ENCODE measurements around the gene TWF1.
"Not testable (repeated sequence)": the region's sequence is repeated elsewhere in the genome, so short reads cannot be mapped to it uniquely, and the experiment has no call there.

Gene TWF1

DNA sequence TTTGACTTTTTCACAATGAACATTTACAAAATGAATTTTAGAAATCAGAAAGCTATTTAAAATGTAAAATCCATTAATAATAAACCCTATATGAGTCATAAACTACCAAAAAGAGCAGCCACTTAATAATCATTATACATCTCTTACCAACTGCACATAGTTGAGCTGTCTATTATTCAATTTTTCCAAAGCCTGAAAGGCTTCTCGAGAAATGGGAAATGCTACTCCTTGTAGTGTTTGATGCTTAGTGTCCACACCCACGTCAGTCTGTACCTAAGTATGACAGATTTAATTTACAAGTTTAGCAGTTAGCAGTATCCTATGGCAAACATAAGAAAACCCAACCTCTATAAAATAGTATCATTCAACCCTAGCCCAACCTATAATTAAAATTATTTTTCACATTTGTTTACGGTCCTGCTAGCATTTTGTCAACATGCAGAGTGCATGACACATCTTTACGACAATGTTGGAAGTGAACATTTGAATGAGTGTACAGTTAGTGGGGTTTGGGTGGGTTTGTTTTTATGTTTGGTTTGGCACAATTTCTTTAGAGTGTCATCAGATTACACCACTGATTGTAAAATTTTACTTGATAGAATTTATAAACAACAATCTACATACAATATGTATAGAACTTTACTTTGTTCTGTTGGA, 8.4 kb downstream of the TWF1 start:
- no peak for DNase-seq

- no peak for DNase-seq
Measured at GRCh38 chr12:43795716-43796280, 10.3 kb downstream of the TWF1 start.

- peak; percentile 40 for DNase-seq
Measured at GRCh38 chr12:43789941-43790340, 16.2 kb downstream of the TWF1 start.

GRCh38 chr12:43786899-43787693, 19.0 kb downstream of the TWF1 start:
- DNase-seq = no peak

GRCh38 chr12:43776498-43776897, 29.6 kb downstream of the TWF1 start:
- no peak for DNase-seq

DNA sequence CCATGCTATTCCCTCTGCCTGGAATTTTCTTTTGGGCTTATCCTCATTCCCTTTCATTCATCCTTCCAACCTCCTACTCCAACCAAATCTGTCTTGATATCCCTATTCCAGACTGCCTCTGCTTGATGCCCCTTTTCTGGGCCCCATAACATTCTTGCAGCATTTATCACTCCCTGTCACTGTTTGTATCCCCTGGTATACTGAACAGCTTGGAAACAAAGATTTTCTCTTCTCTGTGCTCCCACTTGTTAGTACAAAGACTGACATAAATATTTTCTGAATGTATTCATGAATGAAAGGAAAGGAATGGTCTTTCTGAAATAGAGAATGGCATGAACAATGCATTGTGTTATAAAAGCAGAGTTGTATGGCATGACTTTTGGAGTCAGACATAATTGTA, 39.8 kb downstream of the TWF1 start:
- DNase-seq = no peak

DNA sequence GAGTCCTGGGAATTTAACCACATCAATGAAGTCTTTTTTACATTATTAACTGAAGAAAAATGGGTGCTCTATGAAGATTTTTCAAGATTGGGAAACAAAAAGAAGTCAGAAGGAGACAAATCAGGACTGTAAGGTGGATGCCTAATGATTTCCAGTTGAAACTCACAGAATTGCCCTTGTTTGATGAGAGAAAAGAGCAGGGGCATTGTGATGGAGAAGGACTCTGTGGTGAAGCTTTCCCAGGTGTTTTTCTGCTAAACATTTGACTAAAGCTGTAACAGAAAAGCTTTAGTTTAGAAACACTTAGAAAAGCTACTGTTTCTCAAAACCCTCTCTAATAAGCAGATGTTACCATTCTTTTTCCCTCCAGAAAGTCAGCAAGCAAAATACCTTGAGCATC, 41.6 kb downstream of the TWF1 start:
- no peak for DNase-seq

DNA sequence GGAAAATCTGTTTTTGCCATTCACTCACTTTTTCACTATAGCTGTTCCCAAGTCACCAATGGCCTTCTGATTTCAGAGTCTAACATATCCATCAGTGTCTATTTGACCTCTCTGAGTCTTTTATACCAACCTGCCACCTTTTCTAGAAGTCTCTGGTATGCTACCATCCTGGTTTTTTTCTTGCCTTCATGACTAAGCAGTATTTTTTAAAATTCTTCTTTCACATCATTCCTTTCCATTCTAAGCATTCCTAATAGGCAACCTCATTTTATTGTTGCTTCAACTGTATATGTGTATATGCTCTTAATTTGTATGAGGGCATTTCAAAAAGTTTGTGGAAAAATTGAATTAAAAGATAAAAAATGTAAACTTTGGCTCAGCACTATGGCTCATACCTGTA, 42.3 kb downstream of the TWF1 start:
- DNase-seq = no peak

DNA sequence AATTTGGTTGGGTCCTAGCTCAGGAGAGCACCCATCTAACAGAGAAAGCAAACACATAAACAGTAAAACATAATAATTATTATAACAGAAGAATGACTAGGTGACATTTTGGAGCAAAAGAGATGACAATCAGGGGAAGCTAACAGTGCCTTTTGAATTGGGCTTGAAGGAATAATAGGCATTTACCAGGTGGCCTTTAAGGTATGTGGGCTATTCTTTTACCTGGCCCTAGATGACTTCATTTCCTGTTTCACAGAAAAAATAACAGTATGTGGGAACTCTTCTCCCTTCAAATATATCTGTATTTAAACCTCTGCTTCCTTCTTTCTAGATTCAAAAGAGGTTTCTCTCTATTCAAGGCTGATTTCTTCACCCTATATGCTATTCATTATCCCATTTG, 43.5 kb downstream of the TWF1 start:
- no peak for DNase-seq

DNA sequence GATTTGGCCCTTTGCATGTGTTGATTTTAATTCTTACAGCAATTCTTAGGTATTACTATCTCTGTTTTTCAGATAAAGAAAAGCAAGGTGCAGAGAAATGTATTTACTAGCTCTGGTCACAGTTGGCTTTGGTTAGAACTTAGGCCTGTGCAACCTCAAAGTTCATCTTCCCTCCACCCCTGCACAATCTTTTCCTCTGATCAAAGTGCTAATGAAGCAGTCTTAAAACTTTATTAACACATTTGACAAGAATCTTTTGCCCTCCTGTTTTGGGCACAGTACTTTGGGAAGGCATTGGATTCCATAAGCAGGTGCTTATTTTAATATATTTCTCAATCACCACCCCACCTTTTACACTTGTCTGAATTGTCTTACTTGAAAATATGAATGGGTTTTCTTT, 44.6 kb downstream of the TWF1 start:
- no peak for DNase-seq

DNA sequence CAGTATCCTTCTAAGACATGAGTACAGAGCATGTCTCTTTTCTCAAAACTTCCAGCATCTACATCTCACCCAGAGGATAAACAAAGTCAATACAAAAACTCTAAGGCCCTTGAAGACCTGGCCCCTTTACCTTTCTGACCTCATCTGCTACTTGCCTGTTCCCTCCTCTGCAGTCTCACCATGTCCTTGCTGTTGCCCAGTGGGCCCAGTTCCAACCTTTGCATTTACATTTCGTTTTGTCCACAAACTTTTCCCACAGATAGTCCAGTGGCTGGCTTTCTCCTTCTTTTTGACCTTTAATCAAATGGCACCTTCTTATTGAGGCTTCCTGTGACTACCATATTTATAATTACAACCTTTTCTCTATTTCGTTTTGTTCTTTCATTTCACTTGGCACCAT, 45.7 kb downstream of the TWF1 start:
- DNase-seq = no peak

DNA sequence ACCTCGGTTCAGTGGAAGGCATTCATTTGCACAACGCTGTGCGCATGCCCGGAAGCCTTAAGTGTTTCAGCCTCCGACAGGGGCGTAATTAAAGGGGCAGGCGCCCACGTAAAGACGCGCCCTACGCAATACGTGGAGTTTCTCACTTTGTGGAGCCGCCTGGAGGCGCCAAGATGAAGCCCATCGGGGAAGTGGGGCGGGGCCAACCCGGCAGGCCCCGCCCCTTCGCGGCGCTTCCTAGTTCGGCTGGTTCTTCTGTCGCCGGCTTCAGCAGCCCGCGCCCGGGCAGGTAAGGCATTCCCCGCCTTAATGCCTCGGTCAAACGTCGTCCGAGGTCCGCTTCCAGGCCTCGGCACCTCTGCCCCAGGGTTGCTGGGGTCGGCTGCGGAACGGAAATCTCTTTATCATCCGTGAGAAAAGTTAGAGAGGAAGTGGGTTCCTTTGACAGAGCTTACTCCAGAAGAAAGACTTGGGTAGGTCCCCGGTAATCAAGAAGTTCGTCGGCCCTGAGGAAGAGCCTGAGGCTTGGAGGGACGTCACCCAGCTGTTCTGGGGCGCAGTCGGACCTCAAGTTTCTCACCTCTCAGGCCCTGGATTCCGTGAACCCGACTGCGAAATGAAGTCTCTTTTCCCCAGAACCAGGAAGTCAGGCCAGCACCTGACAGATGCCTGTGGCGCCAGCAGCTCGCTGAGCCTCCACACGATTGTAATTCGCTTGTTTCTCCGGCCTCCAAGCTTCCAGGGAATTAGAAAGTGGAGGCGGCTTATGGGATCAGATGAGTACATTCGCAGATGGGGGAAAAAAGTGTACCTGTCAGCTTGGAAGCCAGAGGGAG, 47.2 kb downstream of the TWF1 start, which contains the start of the genes IRAK4 and PUS7L:
Gene IRAK4 (plus strand): TSS at position 224 of the 836 bp plus-strand sequence. CDS start 9,161 bp downstream, outside the sequence.
Gene PUS7L (minus strand): TSS at position 63 of the 836 bp plus-strand sequence. CDS start 3,545 bp downstream, outside the sequence.
- DNase-seq = peak; percentile 97

GRCh38 chr12:43758247-43758727, 47.8 kb downstream of the TWF1 start:
- DNase-seq = peak; percentile 65

DNA sequence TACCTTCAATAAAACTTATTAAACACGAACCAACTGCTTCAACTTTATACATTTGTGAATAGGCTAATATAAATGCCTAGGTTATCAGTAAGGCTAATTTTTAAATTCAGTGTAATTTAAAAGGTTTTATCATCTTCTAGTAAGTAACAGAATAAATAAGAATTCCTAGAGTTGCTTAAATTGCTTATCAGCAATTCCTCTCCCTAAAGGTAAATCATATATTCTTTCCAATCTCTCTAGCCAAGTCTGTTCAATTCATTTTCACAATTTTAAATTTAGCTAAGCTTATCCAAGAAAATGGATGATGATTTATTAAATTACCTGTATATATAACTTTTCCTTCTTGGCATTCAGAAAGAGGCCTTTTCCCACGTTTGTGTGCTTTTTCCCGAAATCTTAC, 52.1 kb downstream of the TWF1 start:
- DNase-seq = no peak

DNA sequence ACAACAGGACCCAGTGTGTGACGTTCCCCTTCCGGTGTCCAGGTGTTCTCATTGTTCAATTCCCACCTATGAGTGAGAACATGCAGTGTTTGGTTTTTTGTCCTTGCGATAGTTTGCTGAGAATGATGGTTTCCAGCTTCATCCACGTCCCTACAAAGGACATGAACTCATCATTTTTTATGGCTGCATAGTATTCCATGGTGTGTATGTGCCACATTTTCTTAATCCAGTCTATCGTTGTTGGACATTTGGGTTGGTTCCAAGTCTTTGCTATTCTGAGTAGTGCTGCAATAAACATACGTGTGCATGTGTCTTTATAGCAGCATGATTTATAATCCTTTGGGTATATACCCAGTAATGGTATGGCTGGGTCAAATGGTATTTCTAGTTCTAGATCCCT, 54.8 kb downstream of the TWF1 start:
- not testable (repeated sequence) for DNase-seq

DNA sequence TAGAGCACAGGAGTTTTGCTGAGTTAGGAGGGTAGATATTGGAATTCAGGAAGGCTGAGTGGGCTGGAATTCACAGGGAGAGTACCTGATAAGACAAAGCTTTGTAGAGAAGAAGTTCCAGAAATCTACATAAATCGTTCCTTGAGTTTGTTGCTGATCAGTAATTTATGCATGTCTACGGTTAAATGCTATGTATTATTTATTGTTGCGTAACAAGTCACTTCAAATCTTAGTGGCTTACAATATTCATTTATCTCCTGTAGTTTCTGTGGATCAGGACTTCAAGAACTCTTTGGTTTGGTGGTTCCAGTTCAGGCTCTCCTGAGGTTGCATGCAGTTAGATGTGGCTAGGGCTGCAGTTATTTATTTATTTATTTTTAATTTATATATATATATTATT, 55.3 kb downstream of the TWF1 start:
- DNase-seq = no peak

DNA sequence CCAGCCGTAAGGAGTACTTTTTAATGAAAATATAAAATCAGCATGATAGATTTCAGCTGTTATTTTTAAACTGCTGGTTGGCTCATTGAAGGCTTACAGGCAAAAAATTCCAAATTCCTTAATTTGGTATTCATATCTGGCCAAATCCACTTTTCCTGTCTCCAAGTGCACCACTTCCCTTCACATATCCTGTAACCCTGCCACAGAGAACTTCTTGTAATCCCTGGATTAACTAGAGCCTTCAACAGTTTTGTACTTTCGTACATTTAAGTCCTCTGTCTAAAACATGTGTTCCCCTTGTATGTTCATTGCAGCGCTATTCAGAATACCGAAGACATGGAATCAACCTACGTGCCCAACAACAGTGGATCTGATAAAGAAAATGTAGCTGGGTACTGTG, 57.1 kb downstream of the TWF1 start:
- no peak for DNase-seq

DNA sequence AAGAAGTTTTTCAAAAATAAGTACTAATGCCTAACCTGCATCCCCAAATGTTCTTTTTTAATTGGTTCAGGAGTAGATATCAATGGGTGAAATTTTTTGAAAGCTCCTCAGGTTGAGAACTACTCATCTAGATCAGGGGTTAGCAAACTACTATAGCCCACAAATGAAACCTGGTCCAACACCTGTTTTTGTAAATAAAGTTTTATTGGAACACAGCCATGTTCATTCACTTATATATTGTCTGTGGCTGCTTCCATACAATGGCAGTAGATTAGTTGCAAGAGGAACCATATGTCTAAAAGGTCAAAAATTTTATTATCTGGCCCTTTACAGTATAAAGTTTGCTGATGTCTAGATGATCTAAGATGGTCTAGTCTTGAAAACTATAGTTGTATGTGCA, 61.3 kb downstream of the TWF1 start:
- DNase-seq = no peak
